Endothelial cell of umbilical vein (primary cell): Measurements from ENCODE around the gene MYH3. TPM values are rescaled to one million over a fixed set of nuclear protein-coding genes. Genes with fewer than 3 reads are reported as not detected.

Source experiments
- BruUV-seq: library from RNA; stranded (reverse); fragments of 400-500 nt; replicated peaks from 2 replicates; lab custom pipeline; 2021; lab: Mats Ljungman, UMichigan
- CTCF ChIA-PET: fragments of 300-600, 350-600 bp; sonication (Branson Sonifier 250); formaldehyde crosslinking; loops from one replicate; lab custom pipeline; 2021; ENCODE audit warnings: antibody characterized with exemption, inconsistent platforms; lab: Charles Lee
- POLR2A ChIA-PET: fragments of 300-600, 350-600 bp; sonication (Branson Sonifier 250); formaldehyde crosslinking; loops from one replicate; lab custom pipeline; 2021; ENCODE audit warnings: antibody characterized with exemption, inconsistent platforms; lab: Charles Lee
- DNase-seq: peaks from one replicate; pipeline ENCODE4 v3.0.0-alpha.2; 2011; ENCODE audit warnings: low read depth, low spot score
- FAIRE-seq: peaks from 2 replicates; lab custom pipeline; 2011; peaks lifted over from hg19 to GRCh38; lab: Jason Lieb, UNC
- H2AFZ ChIP-seq: 2 replicates; pipeline ENCODE4 v1.6.0; 2012; ENCODE audit warnings: low read depth, low read length, control low read depth, inconsistent platforms
- H3K27ac ChIP-seq: 2 replicates; pipeline ENCODE4 v1.5.1; 2011; ENCODE audit warnings: low read depth, mild to moderate bottlenecking, control low read depth, low read length, moderate library complexity; ENCODE audit not compliant: insufficient read depth
- H3K27me3 ChIP-seq, 2 experiments: 2 replicates each; pipeline versions ENCODE4 v1.6.0 to v1.6.1; 2011; ENCODE audit warnings: low read length in 2 of 2, mixed read lengths in 1 of 2; ENCODE audit not compliant: control insufficient read depth in 2 of 2, insufficient read depth in 2 of 2
- H3K36me3 ChIP-seq, 2 experiments: 2 replicates in 1 of 2; 3 replicates in 1 of 2; pipeline ENCODE4 v1.5.1; 2011; ENCODE audit warnings: low read length in 2 of 2, mild to moderate bottlenecking in 1 of 2, moderate library complexity in 1 of 2; ENCODE audit not compliant: control insufficient read depth in 2 of 2, insufficient read depth in 2 of 2; ENCODE audit errors: extremely low read depth in 1 of 2
- H3K4me1 ChIP-seq: 3 replicates; pipeline ENCODE4 v1.5.1; 2011; ENCODE audit warnings: mild to moderate bottlenecking, low read length; ENCODE audit not compliant: control insufficient read depth, insufficient read depth; ENCODE audit errors: extremely low read depth
- H3K4me2 ChIP-seq: 2 replicates; pipeline ENCODE4 v1.6.1; 2011; ENCODE audit warnings: low read length, control low read depth, mixed read lengths; ENCODE audit not compliant: insufficient read depth
- H3K4me3 ChIP-seq, 3 experiments: fragments of 200-600 bp in 1 of 3; sonication (generic), shearing (Covaris generic) in 1 of 3; replicated peaks in 1 of 3; 2 replicates each; pipeline ENCODE4 v1.5.1; 2011 to 2016; ENCODE audit warnings: control low read depth in 3 of 3, low read length in 3 of 3, mild to moderate bottlenecking in 2 of 3, inconsistent platforms in 1 of 3, low read depth in 1 of 3, moderate library complexity in 1 of 3; ENCODE audit not compliant: insufficient read depth in 1 of 3
- H3K79me2 ChIP-seq: 2 replicates; pipeline ENCODE4 v1.6.0; 2012; ENCODE audit warnings: low read length, inconsistent platforms; ENCODE audit not compliant: control insufficient read depth, insufficient read depth
- H3K9ac ChIP-seq: replicated peaks from 2 replicates; pipeline ENCODE3; 2011; ENCODE audit warnings: low read length, control low read depth; ENCODE audit not compliant: insufficient read depth; ENCODE audit errors: extremely low read depth
- H3K9me1 ChIP-seq: replicated peaks from 3 replicates; pipeline ENCODE4 v1.6.0; 2011; ENCODE audit warnings: mild to moderate bottlenecking, low read length; ENCODE audit not compliant: control insufficient read depth, insufficient read depth; ENCODE audit errors: extremely low read depth
- H3K9me3 ChIP-seq: replicated peaks from 2 replicates; pipeline ENCODE4 v1.5.1; 2012; ENCODE audit warnings: low read length, inconsistent platforms; ENCODE audit not compliant: control insufficient read depth, insufficient read depth
- H4K20me1 ChIP-seq: replicated peaks from 2 replicates; pipeline ENCODE3; 2011; ENCODE audit warnings: mild to moderate bottlenecking, low read length; ENCODE audit not compliant: control insufficient read depth, insufficient read depth; ENCODE audit errors: extremely low read depth
- EZH2 ChIP-seq: IDR thresholded peaks from 2 replicates; pipeline ENCODE4 v1.6.1; 2012; ENCODE audit warnings: borderline replicate concordance, low read depth, mild to moderate bottlenecking, moderate library complexity, low read length, inconsistent platforms; ENCODE audit not compliant: severe bottlenecking
- FOS ChIP-seq: IDR thresholded peaks from 2 replicates; pipeline ENCODE4 v1.6.1; 2011; ENCODE audit warnings: mild to moderate bottlenecking, low read length, moderate library complexity, borderline replicate concordance; ENCODE audit not compliant: insufficient read depth
- GATA2 ChIP-seq: IDR thresholded peaks from 2 replicates; pipeline ENCODE4 v1.7.0; 2011; ENCODE audit warnings: low read depth, mild to moderate bottlenecking, moderate library complexity, mixed read lengths, low read length; ENCODE audit not compliant: insufficient read length, insufficient read depth
- JUN ChIP-seq: IDR thresholded peaks from 2 replicates; pipeline ENCODE4 v1.6.1; 2011; ENCODE audit warnings: borderline replicate concordance, low read depth; ENCODE audit not compliant: insufficient read length, insufficient read depth
- MYC ChIP-seq: IDR thresholded peaks from one replicate; pipeline ENCODE4 v1.6.1; 2011; ENCODE audit warnings: mild to moderate bottlenecking, low read depth, low read length
- POLR2A ChIP-seq: IDR thresholded peaks from 2 replicates; pipeline ENCODE4 v1.6.1; 2012; ENCODE audit warnings: low read depth, mild to moderate bottlenecking, control low read depth, low read length
- POLR2AphosphoS5 ChIP-seq: IDR thresholded peaks from 2 replicates; pipeline ENCODE4 v1.6.1; 2012; ENCODE audit warnings: low read depth, mild to moderate bottlenecking, control low read depth, low read length, moderate library complexity; ENCODE audit not compliant: insufficient read depth
- dilution Hi-C: fragments of 300-500 bp; cut with MboI; formaldehyde crosslinking; loops from one replicate; pipeline ENCODE4 v1.15.0; 2019; ENCODE audit warnings: low sequenced_read_pairs; ENCODE audit not compliant: extremely low pct_ligation_motif_present
- intact Hi-C: fragments of 100-400 bp; cut with micrococcal nuclease; formaldehyde crosslinking; loops from one replicate; pipeline ENCODE4 v1.10.0; 2022
- polyA plus RNA-seq, 4 experiments: library from polyadenylated mRNA; depleted of rRNA in 3 of 4; stranded (reverse) in 3 of 4; unstranded in 1 of 4; fragments of >200 nt; gene quantifications; 2 replicates each; pipeline versions ENCODE4 v1.2.1 to v1.2.3, GENCODE V29; 2011 to 2012; ENCODE audit warnings: missing spikeins in 1 of 4
- total RNA-seq: library from RNA; stranded (reverse); gene quantifications from 2 replicates; pipeline ENCODE4 v1.2.3, GENCODE V29; 2021
- TF ChIP-seq, protein P1 (sequence below), 2 donors: IDR thresholded peaks; 1 replicate in 1 of 2; 2 replicates in 1 of 2; pipeline ENCODE4 v1.5.1; 2011; ENCODE audit warnings: low read length in 2 of 2, mild to moderate bottlenecking in 2 of 2, moderate library complexity in 2 of 2, control low read depth in 1 of 2, inconsistent platforms in 1 of 2, low read depth in 1 of 2; ENCODE audit not compliant: insufficient read depth in 1 of 2; ENCODE audit errors: extremely low read depth in 1 of 2
- TF ChIP-seq, protein P2 (sequence below): IDR thresholded peaks from 2 replicates; pipeline ENCODE4 v1.6.1; 2011; ENCODE audit not compliant: insufficient read depth, insufficient read length

MYH3 gene
- total and polyA plus RNA-seq, 2 donors (not counting 3 experiments of a cell fraction or from before 2014, with no cell fraction given), result 0.65 to 0.73 TPM

DNA sequence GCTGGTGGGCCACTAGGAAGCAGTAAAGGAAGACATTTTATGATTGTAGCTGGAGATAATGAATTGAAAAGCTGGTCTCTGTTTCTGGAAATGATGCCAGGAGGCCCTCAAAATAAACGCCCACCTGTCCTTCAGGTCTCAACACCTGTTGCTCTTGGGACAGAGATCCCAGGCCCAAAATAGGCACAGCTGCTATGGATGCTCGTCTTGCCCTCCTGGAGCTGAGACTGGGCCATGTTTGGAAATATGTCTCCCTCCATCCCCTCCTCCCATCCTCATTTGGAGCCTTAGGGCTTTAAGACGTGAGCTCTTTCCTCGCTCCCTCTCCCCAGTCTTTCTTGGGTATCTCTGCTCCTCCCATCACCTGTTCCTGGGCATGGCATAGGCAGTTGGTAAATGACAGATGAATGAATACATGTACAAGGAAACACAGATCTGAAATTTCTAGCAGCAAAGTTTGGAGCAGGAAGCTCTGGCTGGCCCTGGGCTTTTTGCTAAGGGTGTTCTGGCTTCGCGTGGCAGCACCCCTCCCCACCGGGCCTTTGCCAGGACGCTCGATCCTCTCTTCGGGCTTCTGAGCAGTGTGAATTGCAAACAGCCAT, 33.3 kb downstream of the MYH3 start:
- Histone ChIP-seq H3K4me3 (no peak overlapping the region), H3K4me2 (no peak overlapping the region), H4K20me1 (no peaks in the 10 kb centered on the region), H2AFZ (no peak overlapping the region), H3K79me2 (no peaks in the 10 kb centered on the region), H3K9me3 (no peaks in the 10 kb centered on the region), H3K4me1 (no peaks in the 10 kb centered on the region), H3K36me3 (no peaks in the 10 kb centered on the region), H3K9ac (no peak overlapping the region), H3K27ac (no peak overlapping the region), H3K27me3 (no peaks in the 10 kb centered on the region), H3K9me1 (no peaks in the 10 kb centered on the region)
- FAIRE-seq (no peak), DNase-seq (no peak)
- ChIA-PET CTCF (interaction anchor here (1.3 kb wide), 1 partner anchor 9 kb away, joined by 9 read pairs; no protein-coding TSS in a partner anchor), POLR2A (no interaction called here)
- intact Hi-C loops (no loop called here), dilution Hi-C loops (no loop called here)
- no peak for TF ChIP-seq POLR2AphosphoS5
- no peak for TF ChIP-seq JUN
- no peak for TF ChIP-seq GATA2
- TF ChIP-seq, protein P1, sequence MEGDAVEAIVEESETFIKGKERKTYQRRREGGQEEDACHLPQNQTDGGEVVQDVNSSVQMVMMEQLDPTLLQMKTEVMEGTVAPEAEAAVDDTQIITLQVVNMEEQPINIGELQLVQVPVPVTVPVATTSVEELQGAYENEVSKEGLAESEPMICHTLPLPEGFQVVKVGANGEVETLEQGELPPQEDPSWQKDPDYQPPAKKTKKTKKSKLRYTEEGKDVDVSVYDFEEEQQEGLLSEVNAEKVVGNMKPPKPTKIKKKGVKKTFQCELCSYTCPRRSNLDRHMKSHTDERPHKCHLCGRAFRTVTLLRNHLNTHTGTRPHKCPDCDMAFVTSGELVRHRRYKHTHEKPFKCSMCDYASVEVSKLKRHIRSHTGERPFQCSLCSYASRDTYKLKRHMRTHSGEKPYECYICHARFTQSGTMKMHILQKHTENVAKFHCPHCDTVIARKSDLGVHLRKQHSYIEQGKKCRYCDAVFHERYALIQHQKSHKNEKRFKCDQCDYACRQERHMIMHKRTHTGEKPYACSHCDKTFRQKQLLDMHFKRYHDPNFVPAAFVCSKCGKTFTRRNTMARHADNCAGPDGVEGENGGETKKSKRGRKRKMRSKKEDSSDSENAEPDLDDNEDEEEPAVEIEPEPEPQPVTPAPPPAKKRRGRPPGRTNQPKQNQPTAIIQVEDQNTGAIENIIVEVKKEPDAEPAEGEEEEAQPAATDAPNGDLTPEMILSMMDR (IDR thresholded peaks at IDR 0.05; ENCODE audit: extremely low read depth in 1 of 2, insufficient read depth in 1 of 2, low read depth in 1 of 2, low read length in 2 of 2), result no peak
- TF ChIP-seq FOS, result no peak
- TF ChIP-seq, protein P2, sequence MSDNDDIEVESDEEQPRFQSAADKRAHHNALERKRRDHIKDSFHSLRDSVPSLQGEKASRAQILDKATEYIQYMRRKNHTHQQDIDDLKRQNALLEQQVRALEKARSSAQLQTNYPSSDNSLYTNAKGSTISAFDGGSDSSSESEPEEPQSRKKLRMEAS, result no peak
- no peak for TF ChIP-seq MYC
- no peak for TF ChIP-seq POLR2A
- no peak for TF ChIP-seq EZH2
- BruUV-seq, result no TSS peak
